Stimulated activated naive CD4-positive, alpha-beta T cell treated with Interleukin-2 at 50 U/mL for 16 hours (primary cell): ENCODE measurements around the gene ST6GALNAC3.
"Not testable (repeated sequence)": the region's sequence is repeated elsewhere in the genome, so short reads cannot be mapped to it uniquely, and the experiment has no call there.

Experiments
- DNase-seq: peaks from one replicate; lab custom pipeline; 2025; lab: John Stamatoyannopoulos, UW

The ST6GALNAC3 gene

GRCh38 chr1:76198452-76198851 lies 123.9 kb downstream of the ST6GALNAC3 start:
- DNase-seq = no peak

- no peak for DNase-seq
Observed at GRCh38 chr1:76202670-76203069, 128.1 kb downstream of the ST6GALNAC3 start.

DNA sequence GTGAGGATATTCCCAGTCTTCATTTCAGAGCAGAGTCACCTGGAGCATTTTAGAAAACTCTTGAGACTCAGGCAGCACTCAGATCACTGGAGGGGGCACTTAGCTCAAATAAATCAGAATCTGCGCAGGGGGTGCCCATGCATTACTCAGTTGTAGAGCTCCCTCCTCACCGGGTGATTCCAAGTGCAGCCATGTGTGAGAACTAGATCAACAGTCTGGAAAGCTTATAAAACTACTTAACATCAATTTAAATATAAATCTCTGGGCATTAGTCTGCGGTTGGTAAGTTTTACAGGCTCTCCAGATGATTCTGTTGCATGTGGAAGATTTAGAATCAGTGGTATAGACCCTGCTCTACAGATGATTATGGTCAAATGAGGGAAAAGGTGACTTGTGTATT lies 128.6 kb downstream of the ST6GALNAC3 start:
- no peak for DNase-seq

DNA sequence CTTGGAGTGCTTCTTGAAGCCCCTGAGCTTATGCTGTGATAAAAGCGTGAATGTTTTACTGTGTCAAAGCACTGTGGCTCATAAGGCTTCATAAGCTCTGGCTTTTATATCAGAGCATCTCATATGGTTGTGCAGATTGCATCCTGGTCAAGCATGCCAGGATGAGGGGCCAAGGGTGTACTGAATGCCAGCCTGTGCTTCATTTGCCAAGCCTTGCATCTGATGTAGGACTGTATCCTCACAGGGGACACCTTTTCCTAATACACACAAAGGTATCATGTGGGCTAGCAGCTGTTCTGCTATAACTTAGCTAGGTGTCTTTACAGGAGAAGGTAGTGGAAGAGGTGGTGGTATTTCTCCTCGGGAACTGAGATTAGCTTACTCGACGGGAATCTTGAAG lies 134.7 kb downstream of the ST6GALNAC3 start:
- DNase-seq = no peak

GRCh38 chr1:76209648-76210047 lies 135.1 kb downstream of the ST6GALNAC3 start:
- DNase-seq = no peak

DNA sequence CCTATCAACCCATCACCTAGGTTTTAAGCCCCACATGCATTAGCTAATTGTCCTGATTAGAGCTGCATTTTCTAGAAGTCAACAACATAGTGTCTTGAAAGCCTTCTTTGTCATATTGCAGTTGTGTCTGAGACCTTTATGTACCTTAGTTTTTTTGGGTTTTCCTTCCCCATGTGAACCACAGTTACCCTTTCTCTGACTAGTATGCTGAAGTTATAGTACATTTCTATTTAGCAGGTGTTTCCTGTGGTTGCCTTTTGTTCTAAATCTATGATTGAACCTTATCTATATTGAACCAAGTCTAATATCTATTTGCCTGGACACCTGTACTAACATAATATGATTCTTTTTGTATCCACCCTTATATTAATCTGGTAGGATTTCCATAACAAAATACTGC lies 135.6 kb downstream of the ST6GALNAC3 start:
- no peak for DNase-seq

DNA sequence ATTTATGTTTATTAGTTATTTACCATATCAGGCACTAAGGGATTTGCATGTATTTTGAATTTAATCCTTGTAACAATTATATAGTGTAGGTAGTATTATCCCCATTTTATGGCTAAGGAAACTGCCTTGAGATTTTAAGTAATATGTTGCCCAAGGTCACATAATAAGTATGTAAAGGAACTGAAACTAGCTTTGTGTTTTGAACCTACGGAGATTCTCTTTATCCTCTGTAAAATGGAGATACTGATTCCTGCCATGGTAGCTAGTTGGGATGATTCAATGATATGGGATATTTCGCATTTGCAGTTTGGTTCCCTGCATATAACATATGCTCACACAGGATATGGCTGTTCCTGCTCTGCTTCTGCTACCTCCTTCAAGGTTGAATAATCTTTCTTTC lies 144.3 kb downstream of the ST6GALNAC3 start:
- DNase-seq = no peak

GRCh38 chr1:76219366-76219818 lies 144.8 kb downstream of the ST6GALNAC3 start:
- no peak for DNase-seq

- DNase-seq = no peak
Observed at GRCh38 chr1:76224752-76225151, 150.2 kb downstream of the ST6GALNAC3 start.

- DNase-seq = no peak
Observed at GRCh38 chr1:76225526-76225925, 151.0 kb downstream of the ST6GALNAC3 start.

DNA sequence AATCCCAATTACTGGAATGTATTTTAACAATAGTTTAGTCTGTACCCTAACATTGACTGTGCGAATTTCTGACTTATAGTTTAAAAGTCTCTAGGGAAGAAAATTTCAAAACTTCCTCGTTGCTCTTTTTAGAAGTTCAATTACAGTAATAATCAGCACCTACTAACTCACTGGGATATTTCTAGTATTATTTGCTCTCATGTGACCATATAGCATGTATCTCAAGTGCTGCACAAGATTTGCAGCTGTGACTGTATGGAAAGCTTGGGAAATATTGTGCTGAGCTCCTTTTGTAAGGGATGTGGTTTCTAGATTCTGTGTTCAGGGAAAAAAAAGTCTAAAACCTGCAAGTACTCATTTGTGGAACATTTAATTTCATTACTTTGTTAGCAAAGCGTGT lies 153.1 kb downstream of the ST6GALNAC3 start:
- no peak for DNase-seq

DNA sequence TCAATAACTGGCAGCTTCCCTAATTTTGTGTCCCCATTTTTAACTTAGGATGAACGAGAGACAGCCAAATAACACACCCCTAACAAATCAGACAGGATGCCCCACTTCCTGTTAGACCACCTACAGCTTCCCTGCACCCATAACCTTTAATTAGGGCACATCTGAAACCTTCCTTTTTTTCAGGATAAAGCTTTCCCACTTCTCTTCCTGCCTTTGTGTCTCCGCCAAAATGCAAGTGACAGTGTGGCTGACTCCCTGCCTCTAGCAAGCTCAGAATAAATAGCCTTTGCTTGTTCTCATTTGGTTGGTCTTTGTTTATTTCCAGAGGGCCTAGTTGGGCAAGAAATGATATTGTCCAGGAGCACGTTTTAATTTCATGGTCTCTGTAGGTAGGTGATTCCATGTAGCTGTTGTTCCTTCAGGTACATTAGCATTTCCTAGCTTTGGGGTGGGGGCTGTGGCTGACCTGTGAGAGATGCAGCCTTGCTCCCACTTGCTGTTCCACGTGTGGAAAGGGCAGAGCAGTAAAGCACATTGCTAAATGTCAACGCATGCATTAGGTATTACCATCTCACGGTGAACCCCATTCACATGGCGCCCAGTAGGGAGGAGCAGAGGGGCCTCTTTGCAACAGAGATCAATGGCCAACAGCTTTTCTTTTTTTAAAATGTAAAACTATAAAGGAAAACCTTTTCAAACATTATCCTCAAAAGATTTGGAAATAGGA lies 154.9 kb downstream of the ST6GALNAC3 start:
- no peak for DNase-seq

DNA sequence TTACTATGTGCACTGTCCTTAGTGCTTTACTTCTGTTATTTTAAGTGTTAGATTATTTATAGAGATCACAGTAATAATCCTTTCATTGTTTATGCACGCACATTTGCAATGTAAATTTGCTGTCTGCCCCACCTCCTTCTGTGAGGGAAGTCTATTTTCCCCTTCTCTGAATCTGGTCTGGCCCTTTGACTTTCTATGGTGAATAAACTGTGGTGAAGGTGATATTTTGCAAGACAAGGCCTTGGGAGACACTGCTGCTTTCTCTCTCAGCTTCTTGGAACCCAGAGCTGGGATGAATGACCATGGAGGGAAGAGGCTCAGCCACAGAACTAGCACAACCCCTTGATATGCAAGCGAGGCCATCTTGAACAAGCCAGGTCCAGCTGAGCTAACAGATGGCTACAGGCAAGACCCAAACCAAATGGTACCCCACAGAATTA lies 156.3 kb downstream of the ST6GALNAC3 start:
- no peak for DNase-seq

GRCh38 chr1:76231320-76231719 lies 156.8 kb downstream of the ST6GALNAC3 start:
- DNase-seq = no peak

- no peak for DNase-seq
Observed at GRCh38 chr1:76232666-76233065, 158.1 kb downstream of the ST6GALNAC3 start.

- DNase-seq = no peak
Observed at GRCh38 chr1:76234061-76234460, 159.5 kb downstream of the ST6GALNAC3 start.

DNA sequence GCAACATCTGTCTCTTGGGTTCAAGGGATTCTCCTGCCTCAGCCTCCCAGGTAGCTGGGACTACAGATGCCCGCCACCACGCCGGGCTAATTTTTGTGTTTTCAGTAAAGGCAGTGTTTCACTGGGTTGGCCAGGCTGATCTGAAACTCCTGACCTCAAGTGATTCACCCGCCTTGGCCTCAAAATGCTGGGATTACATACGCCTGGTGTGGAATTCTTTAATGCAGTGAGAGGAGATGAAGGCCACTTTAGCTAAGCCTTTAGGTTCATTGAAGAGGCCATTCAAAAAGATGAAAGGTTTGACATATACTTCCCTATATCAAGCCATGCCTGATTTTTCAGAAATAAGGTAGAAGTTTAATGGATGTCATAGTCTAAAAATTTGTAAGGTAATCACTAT lies 162.7 kb downstream of the ST6GALNAC3 start:
- DNase-seq = no peak

DNA sequence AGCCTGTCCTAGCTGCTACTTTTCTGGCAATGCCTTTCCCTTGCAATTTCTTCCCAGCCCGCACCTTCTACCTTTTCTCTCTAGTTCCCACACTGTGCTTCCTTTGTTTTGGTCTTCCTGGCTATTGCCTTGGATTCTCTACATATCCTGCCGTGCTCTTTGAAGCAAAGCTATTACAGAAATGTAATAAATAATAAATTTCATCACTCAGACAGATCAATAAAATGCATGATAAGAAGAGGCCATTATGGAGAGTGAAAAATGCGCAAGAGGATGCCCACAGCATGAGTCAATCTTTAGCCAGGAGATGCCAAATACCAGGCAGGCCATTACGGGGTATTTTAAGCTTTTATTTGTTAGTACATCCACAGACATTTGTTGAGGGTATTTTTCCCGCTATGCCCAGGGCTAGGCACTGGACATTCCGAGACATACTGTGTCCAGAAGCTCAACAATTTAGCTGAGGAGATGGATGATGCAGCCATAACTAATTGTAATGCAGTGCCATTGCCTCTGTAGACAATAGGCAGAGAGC lies 163.6 kb downstream of the ST6GALNAC3 start:
- DNase-seq = no peak

DNA sequence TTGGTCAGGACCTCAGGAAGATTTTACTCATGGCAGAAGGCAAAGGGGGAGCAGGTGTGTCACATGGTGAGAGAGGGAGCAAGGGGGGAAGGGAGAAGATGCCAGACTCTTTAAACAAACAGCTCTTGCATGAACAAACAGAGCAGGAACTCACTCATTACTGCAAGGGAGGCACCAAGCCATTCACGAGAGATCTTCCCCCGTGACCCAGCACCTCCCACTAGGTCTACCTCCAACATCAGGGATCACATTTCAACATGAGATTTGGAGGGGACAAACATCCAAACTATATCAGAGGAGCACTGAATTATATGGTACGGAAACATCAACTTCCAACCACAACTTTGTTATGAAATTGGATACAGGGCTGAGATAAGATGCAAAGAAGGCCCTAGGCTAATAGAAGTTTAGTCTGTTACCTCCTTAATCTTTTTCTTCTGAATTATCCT lies 164.9 kb downstream of the ST6GALNAC3 start:
- DNase-seq = no peak

GRCh38 chr1:76240316-76240715 lies 165.8 kb downstream of the ST6GALNAC3 start:
- no peak for DNase-seq

DNA sequence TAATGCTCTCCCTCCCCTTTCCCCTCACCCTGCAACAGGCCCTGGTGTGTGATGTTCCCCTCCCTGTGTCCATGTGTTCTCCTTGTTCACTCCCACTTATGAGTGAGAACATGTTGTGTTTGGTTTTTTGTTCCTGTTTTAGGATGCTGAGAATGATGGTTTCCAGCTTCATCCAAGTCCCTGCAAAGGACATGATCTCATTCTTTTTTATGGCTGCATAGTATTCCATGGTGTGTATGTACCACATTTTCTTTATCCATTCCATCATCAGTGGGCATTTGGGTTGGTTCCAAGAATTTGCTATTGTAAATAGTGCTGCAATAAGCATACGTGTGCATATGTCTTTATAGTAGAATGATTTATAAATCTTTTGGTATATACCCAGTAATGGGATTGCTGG lies 168.0 kb downstream of the ST6GALNAC3 start:
- DNase-seq = not testable (repeated sequence)

- DNase-seq = no peak
Observed at GRCh38 chr1:76247261-76247852, 172.8 kb downstream of the ST6GALNAC3 start.

- DNase-seq = no peak
Observed at GRCh38 chr1:76250271-76250670, 175.7 kb downstream of the ST6GALNAC3 start.
